ENCODE data around the gene MCC. TPM values are rescaled to one million over a fixed set of nuclear protein-coding genes. Genes with fewer than 3 reads are reported as not detected.

The MCC gene
- total RNA-seq, 1 experiment from 2014 or later, result 7.6 TPM

DNA sequence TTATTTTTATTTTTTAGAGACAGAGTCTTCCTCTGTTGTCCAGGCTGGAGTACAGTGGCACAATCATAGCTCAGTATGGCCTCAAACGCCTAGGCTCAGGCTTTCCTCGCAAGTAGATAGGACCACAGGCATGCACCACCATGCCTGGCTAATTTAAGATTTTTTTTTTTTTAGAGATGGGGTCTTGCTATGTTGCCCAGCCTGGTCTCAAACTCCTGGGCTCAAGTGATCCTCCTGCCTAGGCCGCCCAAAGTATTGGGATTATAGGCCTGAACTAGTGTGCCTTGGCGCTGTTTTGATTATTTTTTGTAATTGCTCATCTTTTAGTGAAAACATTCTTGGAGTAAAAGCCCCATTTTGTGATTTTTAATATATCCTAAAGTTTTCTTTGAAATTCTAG lies 30.6 kb upstream of the MCC start:
- Mint-ChIP-seq H3K9me3 (no peaks in the 10 kb centered on the region), H3K36me3 (ENCODE audit: insufficient read depth in 1 of 3, low read depth in 3 of 3) (peaks cover 13 to 46% (median 30%) of the 10 kb centered on the region in 3 experiments; a peak in 6 of 7 replicates), H3K4me1 (peaks cover 16 to 18% of the 10 kb centered on the region in 2 experiments), H3K4me3 (no peak overlapping the region), H3K27me3 (ENCODE audit: low read depth) (no peaks in the 10 kb centered on the region), H3K27ac (no peak overlapping the region)
- H3K4me1 ChIP-seq (ENCODE audit: insufficient read depth, low read length), result no peaks in the 10 kb centered on the region
- H2BK120ac ChIP-seq (ENCODE audit: low read depth, low read length, poor library complexity, severe bottlenecking), result no peak overlapping the region
- peaks cover 5% of the 10 kb centered on the region for H3K23me2 ChIP-seq (ENCODE audit: insufficient read length, low read depth, low read length, poor library complexity, severe bottlenecking)
- no CpG with 5 or more reads among the region's 4 CpGs for whole genome bisulfite sequencing (ENCODE audit: extremely low coverage, insufficient read length, low lambda C conversion rate)
- H2BK5ac ChIP-seq (ENCODE audit: insufficient read length, low read length), result no peak overlapping the region
- H3T11ph ChIP-seq (ENCODE audit: low read length), result no peak overlapping the region
- H2BK15ac ChIP-seq (ENCODE audit: low read depth, low read length), result no peak overlapping the region
- DNase-seq, result no peak
- H2BK20ac ChIP-seq (ENCODE audit: low read depth, low read length, poor library complexity, severe bottlenecking), result no peak overlapping the region
- no peaks in the 10 kb centered on the region for H3K79me2 ChIP-seq (ENCODE audit: insufficient read depth, low read length)
- H3K18ac ChIP-seq (ENCODE audit: insufficient read length, low read depth, low read length), result no peak overlapping the region
- no peak overlapping the region for H3K56ac ChIP-seq (ENCODE audit: insufficient read length, low read depth, low read length)
- H3K4ac ChIP-seq (ENCODE audit: low read depth, low read length), result no peak overlapping the region
- no peak overlapping the region for H4K8ac ChIP-seq (replicated peaks; ENCODE audit: insufficient read length, low read depth, low read length)
- no peak overlapping the region for H4K5ac ChIP-seq (ENCODE audit: insufficient read length, low read depth, low read length)
- no peaks in the 10 kb centered on the region for H3K79me1 ChIP-seq (ENCODE audit: insufficient read depth, low read depth, low read length, poor library complexity, severe bottlenecking)
- H2BK12ac ChIP-seq (ENCODE audit: insufficient read length, low read depth, low read length), result no peak overlapping the region
- TF ChIP-seq, protein P1, sequence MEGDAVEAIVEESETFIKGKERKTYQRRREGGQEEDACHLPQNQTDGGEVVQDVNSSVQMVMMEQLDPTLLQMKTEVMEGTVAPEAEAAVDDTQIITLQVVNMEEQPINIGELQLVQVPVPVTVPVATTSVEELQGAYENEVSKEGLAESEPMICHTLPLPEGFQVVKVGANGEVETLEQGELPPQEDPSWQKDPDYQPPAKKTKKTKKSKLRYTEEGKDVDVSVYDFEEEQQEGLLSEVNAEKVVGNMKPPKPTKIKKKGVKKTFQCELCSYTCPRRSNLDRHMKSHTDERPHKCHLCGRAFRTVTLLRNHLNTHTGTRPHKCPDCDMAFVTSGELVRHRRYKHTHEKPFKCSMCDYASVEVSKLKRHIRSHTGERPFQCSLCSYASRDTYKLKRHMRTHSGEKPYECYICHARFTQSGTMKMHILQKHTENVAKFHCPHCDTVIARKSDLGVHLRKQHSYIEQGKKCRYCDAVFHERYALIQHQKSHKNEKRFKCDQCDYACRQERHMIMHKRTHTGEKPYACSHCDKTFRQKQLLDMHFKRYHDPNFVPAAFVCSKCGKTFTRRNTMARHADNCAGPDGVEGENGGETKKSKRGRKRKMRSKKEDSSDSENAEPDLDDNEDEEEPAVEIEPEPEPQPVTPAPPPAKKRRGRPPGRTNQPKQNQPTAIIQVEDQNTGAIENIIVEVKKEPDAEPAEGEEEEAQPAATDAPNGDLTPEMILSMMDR (conservative IDR thresholded peaks at IDR 0.05), result no peak
- H2AFZ ChIP-seq (ENCODE audit: low read length), result no peak overlapping the region
- no peak overlapping the region for H3K9ac ChIP-seq (ENCODE audit: extremely low read depth, insufficient read length, low read length)
- no peak overlapping the region for H4K91ac ChIP-seq (ENCODE audit: insufficient read length, low read depth, low read length)
- no peak overlapping the region for H3K27ac ChIP-seq (ENCODE audit: insufficient read length, low read depth, low read length)
- no peak overlapping the region for H3K4me2 ChIP-seq (ENCODE audit: insufficient read depth, insufficient read length, low read length)
- H3K23ac ChIP-seq (ENCODE audit: insufficient read length, low read depth, low read length), result no peak overlapping the region
- H4K20me1 ChIP-seq (ENCODE audit: control insufficient read depth, insufficient read depth, insufficient read length), result no peaks in the 10 kb centered on the region
- H2AK5ac ChIP-seq (ENCODE audit: insufficient read length, low read length), result no peak overlapping the region
- no peaks in the 10 kb centered on the region for H3K27me3 ChIP-seq (ENCODE audit: insufficient read depth, low read length)
- no peaks in the 10 kb centered on the region for H3K9me3 ChIP-seq (ENCODE audit: control insufficient read depth, low read depth, low read length)
- no peak overlapping the region for H3K14ac ChIP-seq (ENCODE audit: insufficient read depth, low read length)

Measured in H9 (cell line).